Measurements from ENCODE around the gene LHFPL3.

The LHFPL3 gene

GRCh38 chr7:104627516-104627915 lies 299.1 kb downstream of the LHFPL3 start:
- Histone ChIP-seq H3K4me1 (ENCODE audit: control insufficient read depth in 1 of 2, insufficient read depth in 2 of 2, low read length in 2 of 2) (no peaks in the 10 kb centered on the region), H4K8ac (ENCODE audit: low read depth, low read length) (no peak overlapping the region), H3K9me3 (ENCODE audit: insufficient read depth, low read depth, low read length) (no peaks in the 10 kb centered on the region), H3K27me3 (ENCODE audit: insufficient read depth, low read length) (no peaks in the 10 kb centered on the region), H3K27ac (ENCODE audit: low read depth, low read length) (no peak overlapping the region), H3K4me3 (ENCODE audit: low read depth, low read length) (no peak overlapping the region), H2AFZ (ENCODE audit: insufficient read depth, low read length, poor library complexity) (no peak overlapping the region), H3K18ac (ENCODE audit: low read length) (no peak overlapping the region), H3K79me2 (ENCODE audit: control insufficient read depth, insufficient read depth, low read length, poor library complexity) (no peaks in the 10 kb centered on the region), H4K12ac (ENCODE audit: low read depth, low read length) (no peak overlapping the region), H3K36me3 (ENCODE audit: control insufficient read depth in 1 of 2, insufficient read depth in 2 of 2, low read length in 2 of 2) (no peaks in the 10 kb centered on the region), H2AK5ac (ENCODE audit: low read length) (no peak overlapping the region), H4K91ac (ENCODE audit: low read depth, low read length) (no peak overlapping the region), H3K14ac (ENCODE audit: low read length) (no peak overlapping the region), H2BK12ac (ENCODE audit: low read length) (no peak overlapping the region), H3K4me2 (ENCODE audit: low read length) (no peak overlapping the region), H3K79me1 (ENCODE audit: low read length) (no peaks in the 10 kb centered on the region), H2BK5ac (ENCODE audit: low read depth, low read length, poor library complexity) (no peak overlapping the region), H3K4ac (ENCODE audit: low read depth, low read length) (no peak overlapping the region), H3K9ac (ENCODE audit: low read length) (no peak overlapping the region), H3K23ac (ENCODE audit: low read length) (no peak overlapping the region), H2BK120ac (ENCODE audit: insufficient read depth, low read length, poor library complexity) (no peak overlapping the region)
- no CpG with 5 or more reads among the region's 2 CpGs for WGBS (ENCODE audit: extremely low coverage, insufficient coverage, insufficient read length)
- peak in 1 of 2 donors; percentile 51 for DNase-seq

DNA sequence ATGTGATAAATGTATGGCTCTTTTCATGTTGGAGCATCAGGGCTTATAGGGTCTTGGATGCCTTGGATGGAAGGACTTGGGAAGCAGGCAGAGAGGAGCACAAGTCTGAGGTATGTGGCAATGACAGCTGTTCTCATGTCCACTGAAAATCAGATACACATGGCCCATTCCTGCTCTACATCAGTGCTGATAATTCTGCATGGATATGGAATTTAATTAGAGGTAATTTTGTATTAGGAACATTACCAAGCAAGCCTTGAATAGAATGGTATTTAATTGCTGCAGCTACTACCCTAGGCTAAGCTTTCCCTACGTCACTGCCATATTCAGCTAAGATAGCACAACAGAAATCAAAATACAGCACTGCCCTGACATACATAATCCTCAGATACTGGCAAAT lies 299.6 kb downstream of the LHFPL3 start:
- Histone ChIP-seq H3K36me3 (ENCODE audit: control insufficient read depth in 1 of 2, insufficient read depth in 2 of 2, low read length in 2 of 2) (no peaks in the 10 kb centered on the region), H2AFZ (ENCODE audit: insufficient read depth, low read length, poor library complexity) (no peak overlapping the region), H3K4me3 (ENCODE audit: low read depth, low read length) (no peak overlapping the region), H3K18ac (ENCODE audit: low read length) (no peak overlapping the region), H2BK5ac (ENCODE audit: low read depth, low read length, poor library complexity) (no peak overlapping the region), H2AK5ac (ENCODE audit: low read length) (no peak overlapping the region), H4K12ac (ENCODE audit: low read depth, low read length) (no peak overlapping the region), H3K27ac (ENCODE audit: low read depth, low read length) (no peak overlapping the region), H3K4me1 (ENCODE audit: control insufficient read depth in 1 of 2, insufficient read depth in 2 of 2, low read length in 2 of 2) (no peaks in the 10 kb centered on the region), H3K23ac (ENCODE audit: low read length) (no peak overlapping the region), H4K91ac (ENCODE audit: low read depth, low read length) (no peak overlapping the region), H3K9me3 (ENCODE audit: insufficient read depth, low read depth, low read length) (no peaks in the 10 kb centered on the region), H2BK12ac (ENCODE audit: low read length) (no peak overlapping the region), H3K4ac (ENCODE audit: low read depth, low read length) (no peak overlapping the region), H2BK120ac (ENCODE audit: insufficient read depth, low read length, poor library complexity) (no peak overlapping the region), H3K79me2 (ENCODE audit: control insufficient read depth, insufficient read depth, low read length, poor library complexity) (no peaks in the 10 kb centered on the region), H4K8ac (ENCODE audit: low read depth, low read length) (no peak overlapping the region), H3K14ac (ENCODE audit: low read length) (no peak overlapping the region), H3K4me2 (ENCODE audit: low read length) (no peak overlapping the region), H3K9ac (ENCODE audit: low read length) (no peak overlapping the region), H3K79me1 (ENCODE audit: low read length) (no peaks in the 10 kb centered on the region), H3K27me3 (ENCODE audit: insufficient read depth, low read length) (no peaks in the 10 kb centered on the region)
- DNase-seq = no peak
- no CpG with 5 or more reads among the region's 1 CpG for WGBS (ENCODE audit: extremely low coverage, insufficient coverage, insufficient read length)

DNA sequence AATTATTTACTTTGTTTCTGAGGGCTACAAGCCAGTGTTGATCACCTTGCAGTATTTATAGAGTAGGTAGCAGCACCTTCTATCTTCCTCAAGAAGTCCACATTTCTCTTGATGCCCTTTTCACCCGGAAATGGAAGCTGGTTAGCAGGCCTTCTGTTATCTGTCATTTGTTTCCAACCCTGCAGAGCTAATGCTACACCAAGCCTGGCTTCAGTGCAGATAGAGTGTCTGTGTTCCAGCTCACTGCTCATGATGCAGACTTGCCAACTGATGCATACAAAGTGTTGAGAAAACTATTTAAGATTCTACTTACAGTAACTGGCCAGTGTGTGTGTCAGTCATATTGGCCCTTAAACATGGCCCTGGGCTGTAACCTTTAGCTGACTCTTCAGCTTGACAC lies 301.0 kb downstream of the LHFPL3 start:
- WGBS (ENCODE audit: extremely low coverage, insufficient coverage, insufficient read length) = no CpG with 5 or more reads among the region's 1 CpG
- Histone ChIP-seq H2BK12ac (ENCODE audit: low read length) (no peak overlapping the region), H3K14ac (ENCODE audit: low read length) (no peak overlapping the region), H2BK120ac (ENCODE audit: insufficient read depth, low read length, poor library complexity) (no peak overlapping the region), H3K9ac (ENCODE audit: low read length) (no peak overlapping the region), H3K79me1 (ENCODE audit: low read length) (no peaks in the 10 kb centered on the region), H4K8ac (ENCODE audit: low read depth, low read length) (no peak overlapping the region), H3K4me1 (ENCODE audit: control insufficient read depth in 1 of 2, insufficient read depth in 2 of 2, low read length in 2 of 2) (no peaks in the 10 kb centered on the region), H3K18ac (ENCODE audit: low read length) (no peak overlapping the region), H4K12ac (ENCODE audit: low read depth, low read length) (no peak overlapping the region), H3K27ac (ENCODE audit: low read depth, low read length) (no peak overlapping the region), H3K36me3 (ENCODE audit: control insufficient read depth in 1 of 2, insufficient read depth in 2 of 2, low read length in 2 of 2) (no peaks in the 10 kb centered on the region), H4K91ac (ENCODE audit: low read depth, low read length) (no peak overlapping the region), H2AFZ (ENCODE audit: insufficient read depth, low read length, poor library complexity) (no peak overlapping the region), H2BK5ac (ENCODE audit: low read depth, low read length, poor library complexity) (no peak overlapping the region), H3K79me2 (ENCODE audit: control insufficient read depth, insufficient read depth, low read length, poor library complexity) (no peaks in the 10 kb centered on the region), H2AK5ac (ENCODE audit: low read length) (no peak overlapping the region), H3K4me3 (ENCODE audit: low read depth, low read length) (no peak overlapping the region), H3K4me2 (ENCODE audit: low read length) (no peak overlapping the region), H3K27me3 (ENCODE audit: insufficient read depth, low read length) (no peaks in the 10 kb centered on the region), H3K23ac (ENCODE audit: low read length) (no peak overlapping the region), H3K9me3 (ENCODE audit: insufficient read depth, low read depth, low read length) (no peaks in the 10 kb centered on the region), H3K4ac (ENCODE audit: low read depth, low read length) (no peak overlapping the region)
- no peak for DNase-seq

GRCh38 chr7:104640506-104640905 lies 312.1 kb downstream of the LHFPL3 start:
- Histone ChIP-seq H3K4me2 (ENCODE audit: low read length) (no peak overlapping the region), H2BK5ac (ENCODE audit: low read depth, low read length, poor library complexity) (no peak overlapping the region), H3K23ac (ENCODE audit: low read length) (no peak overlapping the region), H4K8ac (ENCODE audit: low read depth, low read length) (no peak overlapping the region), H3K4me1 (ENCODE audit: control insufficient read depth in 1 of 2, insufficient read depth in 2 of 2, low read length in 2 of 2) (no peaks in the 10 kb centered on the region), H3K18ac (ENCODE audit: low read length) (no peak overlapping the region), H3K79me1 (ENCODE audit: low read length) (no peaks in the 10 kb centered on the region), H2AFZ (ENCODE audit: insufficient read depth, low read length, poor library complexity) (no peak overlapping the region), H3K9me3 (ENCODE audit: insufficient read depth, low read depth, low read length) (no peaks in the 10 kb centered on the region), H3K4ac (ENCODE audit: low read depth, low read length) (no peak overlapping the region), H3K9ac (ENCODE audit: low read length) (no peak overlapping the region), H3K79me2 (ENCODE audit: control insufficient read depth, insufficient read depth, low read length, poor library complexity) (no peaks in the 10 kb centered on the region), H3K27ac (ENCODE audit: low read depth, low read length) (no peak overlapping the region), H3K14ac (ENCODE audit: low read length) (no peak overlapping the region), H3K36me3 (ENCODE audit: control insufficient read depth in 1 of 2, insufficient read depth in 2 of 2, low read length in 2 of 2) (no peaks in the 10 kb centered on the region), H3K27me3 (ENCODE audit: insufficient read depth, low read length) (no peaks in the 10 kb centered on the region), H4K91ac (ENCODE audit: low read depth, low read length) (no peak overlapping the region), H4K12ac (ENCODE audit: low read depth, low read length) (no peak overlapping the region), H2BK12ac (ENCODE audit: low read length) (no peak overlapping the region), H2BK120ac (ENCODE audit: insufficient read depth, low read length, poor library complexity) (no peak overlapping the region), H3K4me3 (ENCODE audit: low read depth, low read length) (no peak overlapping the region), H2AK5ac (ENCODE audit: low read length) (no peak overlapping the region)
- no peak for DNase-seq
- no CpG with 5 or more reads among the region's 4 CpGs for WGBS (ENCODE audit: extremely low coverage, insufficient coverage, insufficient read length)

All from trophoblast cell (in vitro differentiated cells and primary cell).